GM19467 (cell line): ENCODE measurements around the gene PHLDB2.
A peak's percentile ranks its signal among the peaks of the same experiment; 100 is the strongest.

ENCODE experiments used
- ATAC-seq: cut with Tn5 transposase; IDR thresholded peaks from one replicate; pipeline ENCODE4 v1.9.1; 2021; ENCODE audit warnings: mild to moderate bottlenecking, moderate library complexity; ENCODE audit not compliant: unreplicated experiment

The PHLDB2 gene

GRCh38 chr3:111850537-111850936 lies 8.5 kb upstream of the PHLDB2 start:
- ATAC-seq: no peak

- ATAC-seq: no peak
These were observed 7.5 kb upstream of the PHLDB2 start for GRCh38 chr3:111851511-111851954.

GRCh38 chr3:111852540-111852939 lies 6.5 kb upstream of the PHLDB2 start:
- no peak for ATAC-seq

GRCh38 chr3:111853068-111853467 lies 6.0 kb upstream of the PHLDB2 start:
- ATAC-seq: no peak

GRCh38 chr3:111854990-111855389 lies 4.1 kb upstream of the PHLDB2 start:
- ATAC-seq: no peak

GRCh38 chr3:111856501-111856900 lies 2.6 kb upstream of the PHLDB2 start:
- no peak for ATAC-seq

GRCh38 chr3:111857474-111857873 lies 1.6 kb upstream of the PHLDB2 start:
- ATAC-seq: no peak

- no peak for ATAC-seq
These were observed 423 bp upstream of the PHLDB2 start for GRCh38 chr3:111858642-111859041.

- peak; percentile 92 for ATAC-seq
These were observed 1.2 kb downstream of the PHLDB2 start for GRCh38 chr3:111859974-111860859.

- ATAC-seq: no peak
These were observed 2.3 kb downstream of the PHLDB2 start for GRCh38 chr3:111861391-111861790.

GRCh38 chr3:111862415-111862814 lies 3.4 kb downstream of the PHLDB2 start:
- ATAC-seq: no peak

GRCh38 chr3:111862974-111863373 lies 3.9 kb downstream of the PHLDB2 start:
- ATAC-seq: no peak

- no peak for ATAC-seq
These were observed 5.1 kb downstream of the PHLDB2 start for GRCh38 chr3:111863942-111864694.

GRCh38 chr3:111864821-111865656 lies 6.0 kb downstream of the PHLDB2 start:
- ATAC-seq: no peak

- ATAC-seq: no peak
These were observed 8.9 kb downstream of the PHLDB2 start for GRCh38 chr3:111867889-111868426.

- ATAC-seq: no peak
These were observed 11.6 kb downstream of the PHLDB2 start for GRCh38 chr3:111870620-111871019.

- ATAC-seq: no peak
These were observed 13.0 kb downstream of the PHLDB2 start for GRCh38 chr3:111871809-111872623.

- ATAC-seq: no peak
These were observed 13.9 kb downstream of the PHLDB2 start for GRCh38 chr3:111872979-111873378.

- ATAC-seq: no peak
These were observed 15.2 kb downstream of the PHLDB2 start for GRCh38 chr3:111874177-111874820.
